Ishikawa (cell line): Measurements from ENCODE around the gene MAGI2.

Experiments
- CEBPB ChIP-seq: IDR thresholded peaks from 2 replicates; pipeline ENCODE4 v1.6.1; 2012
- CREB1 ChIP-seq: IDR thresholded peaks from 2 replicates; pipeline ENCODE4 v1.6.1; 2012; ENCODE audit warnings: low read depth
- EGR1 ChIP-seq: IDR thresholded peaks from 2 replicates; pipeline ENCODE4 v1.6.1; 2012
- EP300 ChIP-seq: IDR thresholded peaks from 2 replicates; pipeline ENCODE4 v1.6.1; 2012; ENCODE audit warnings: borderline replicate concordance
- FOXM1 ChIP-seq: IDR thresholded peaks from 2 replicates; pipeline ENCODE4 v1.6.1; 2012; ENCODE audit warnings: low read depth, borderline replicate concordance
- MAX ChIP-seq: IDR thresholded peaks from 2 replicates; pipeline ENCODE4 v1.6.1; 2012
- NFIC ChIP-seq: IDR thresholded peaks from 2 replicates; pipeline ENCODE4 v1.6.1; 2012
- RAD21 ChIP-seq: IDR thresholded peaks from 2 replicates; pipeline ENCODE4 v1.6.1; 2012; ENCODE audit warnings: low read depth
- REST ChIP-seq: IDR thresholded peaks from 2 replicates; pipeline ENCODE4 v1.6.1; 2012; ENCODE audit warnings: low read depth, mild to moderate bottlenecking
- TAF1 ChIP-seq: IDR thresholded peaks from 2 replicates; pipeline ENCODE4 v1.6.1; 2012; ENCODE audit warnings: low read depth, mild to moderate bottlenecking
- TCF12 ChIP-seq: IDR thresholded peaks from 2 replicates; pipeline ENCODE4 v1.6.1; 2012; ENCODE audit warnings: low read depth
- TEAD4 ChIP-seq: IDR thresholded peaks from 2 replicates; pipeline ENCODE4 v1.6.1; 2012
- USF1 ChIP-seq: IDR thresholded peaks from 2 replicates; pipeline ENCODE4 v1.6.1; 2012
- YY1 ChIP-seq: IDR thresholded peaks from 2 replicates; pipeline ENCODE4 v1.6.1; 2012; ENCODE audit warnings: low read depth
- ZBTB7A ChIP-seq: IDR thresholded peaks from 2 replicates; pipeline ENCODE4 v1.6.1; 2012; ENCODE audit warnings: low read depth

The MAGI2 gene

GRCh38 chr7:78638364-78638763 is 815.1 kb downstream of the MAGI2 start:
- TF ChIP-seq ZBTB7A (no peak), EGR1 (no peak), TAF1 (no peak), FOXM1 (no peak), REST (no peak), USF1 (no peak), TCF12 (no peak), EP300 (no peak), YY1 (no peak), TEAD4 (no peak), CEBPB (no peak), NFIC (no peak), MAX (no peak), CREB1 (no peak)

GRCh38 chr7:78636727-78637126 is 816.7 kb downstream of the MAGI2 start:
- TF ChIP-seq FOXM1 (no peak), TAF1 (no peak), MAX (no peak), CEBPB (no peak), REST (no peak), YY1 (no peak)

- no peak for TF ChIP-seq TAF1
- no peak for TF ChIP-seq MAX
- no peak for TF ChIP-seq ZBTB7A
- no peak for TF ChIP-seq YY1
- TF ChIP-seq EP300, result no peak
- TF ChIP-seq CEBPB, result no peak
- TF ChIP-seq REST, result no peak
- TF ChIP-seq TCF12, result no peak
- no peak for TF ChIP-seq EGR1
- TF ChIP-seq USF1, result no peak
- TF ChIP-seq CREB1, result no peak
- no peak for TF ChIP-seq TEAD4
- TF ChIP-seq FOXM1, result no peak
- no peak for TF ChIP-seq NFIC
- no peak for TF ChIP-seq RAD21
These were observed 818.3 kb downstream of the MAGI2 start for GRCh38 chr7:78635026-78635793.

GRCh38 chr7:78634093-78634492 is 819.4 kb downstream of the MAGI2 start:
- TF ChIP-seq TEAD4 (no peak), EP300 (no peak), NFIC (no peak)
